Hematopoietic multipotent progenitor cell treated with erythropoietin and hydrocortisone succinate and interleukin-3 and kit ligand, for 6 days (in vitro differentiated cells): ENCODE measurements around the gene ASCL2.

Experiments used
- DNase-seq: peaks from one replicate; pipeline ENCODE4 v3.0.0-alpha.2; 2015

ASCL2 gene

GRCh38 chr11:2308713-2309112, 38.3 kb upstream of the ASCL2 start:
- DNase-seq: no peak

- DNase-seq: no peak
Observed at GRCh38 chr11:2307501-2308331, 37.3 kb upstream of the ASCL2 start.

- peak; percentile 27 for DNase-seq
Observed at GRCh38 chr11:2306877-2307500, 36.6 kb upstream of the ASCL2 start.

- DNase-seq: no peak
Observed at GRCh38 chr11:2306452-2306823, 36.0 kb upstream of the ASCL2 start.

GRCh38 chr11:2305788-2306451, 35.5 kb upstream of the ASCL2 start:
- peak; percentile 35 for DNase-seq

GRCh38 chr11:2305140-2305778, 34.9 kb upstream of the ASCL2 start:
- DNase-seq: peak; percentile 91

GRCh38 chr11:2304506-2305139, 34.2 kb upstream of the ASCL2 start:
- peak; percentile 25 for DNase-seq

GRCh38 chr11:2303627-2304505, 33.5 kb upstream of the ASCL2 start:
- peak; percentile 90 for DNase-seq

GRCh38 chr11:2302896-2303626, 32.7 kb upstream of the ASCL2 start:
- peak; percentile 67 for DNase-seq

GRCh38 chr11:2302306-2302895, 32.0 kb upstream of the ASCL2 start:
- peak; percentile 78 for DNase-seq

GRCh38 chr11:2301631-2302305, 31.4 kb upstream of the ASCL2 start, which contains the start of the genes C11orf21 and TSPAN32:
TSS of gene C11orf21 (minus strand) at chr11:2301918. CDS start at chr11:2301808, 110 bp downstream.
TSS of gene TSPAN32 (plus strand) at chr11:2302013. CDS start at chr11:2302150, 137 bp downstream.
- peak; percentile 98 for DNase-seq

- DNase-seq: peak; percentile 61
Observed at GRCh38 chr11:2300936-2301630, 30.7 kb upstream of the ASCL2 start.

- DNase-seq: peak; percentile 68
Observed at GRCh38 chr11:2300290-2300935, 30.0 kb upstream of the ASCL2 start.

- DNase-seq: no peak
Observed at GRCh38 chr11:2299773-2300172, 29.4 kb upstream of the ASCL2 start.

GRCh38 chr11:2298795-2299761, 28.7 kb upstream of the ASCL2 start:
- peak; percentile 39 for DNase-seq

GRCh38 chr11:2298131-2298794, 27.9 kb upstream of the ASCL2 start:
- DNase-seq: no peak

GRCh38 chr11:2297623-2298030, 27.2 kb upstream of the ASCL2 start:
- no peak for DNase-seq
